HK-2 (cell line): ENCODE measurements around the gene SMYD5.

Source experiments
- DNase-seq: peaks from one replicate; pipeline ENCODE4 v3.0.0-alpha.2; 2018; ENCODE audit not compliant: unreplicated experiment

The SMYD5 gene

DNA sequence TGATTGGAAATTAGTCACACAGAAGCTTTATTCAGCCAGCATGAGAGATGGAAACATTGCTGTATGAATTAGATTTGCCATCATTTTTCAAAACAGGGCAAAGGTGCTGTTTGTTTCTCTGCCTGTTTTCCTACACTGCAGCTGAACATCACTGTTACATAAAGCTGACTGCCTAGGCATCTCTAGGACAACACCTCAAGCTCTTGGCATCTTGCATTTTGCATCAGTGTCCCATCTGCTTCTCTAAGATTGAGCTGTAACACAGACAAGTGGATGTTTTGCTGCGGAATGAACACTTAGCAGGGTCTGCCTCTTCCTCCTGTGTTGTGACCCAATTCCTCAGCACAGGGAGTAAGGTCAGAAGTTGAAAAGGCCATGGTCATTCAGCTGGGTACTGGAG, 24.9 kb downstream of the SMYD5 start:
- DNase-seq, result no peak

DNA sequence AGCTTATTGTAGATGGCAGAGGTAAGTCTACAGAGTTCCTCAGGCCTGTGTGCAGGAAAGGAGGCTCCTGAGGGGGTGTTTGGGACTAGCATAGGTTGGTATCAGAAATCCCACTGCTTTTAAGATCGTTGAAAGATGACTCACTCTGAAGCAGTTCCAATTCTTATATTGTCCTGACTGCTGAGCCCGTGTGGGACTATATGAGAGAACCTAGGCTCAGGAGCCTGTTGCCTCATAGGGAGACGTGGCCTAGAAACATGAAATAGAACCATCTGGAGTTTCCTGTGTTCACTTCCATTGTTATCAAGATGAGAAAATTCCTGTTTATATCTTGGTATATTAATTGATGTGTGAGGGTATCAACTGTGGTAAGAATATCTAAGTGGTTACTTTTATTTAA, 25.7 kb downstream of the SMYD5 start:
- no peak for DNase-seq

DNA sequence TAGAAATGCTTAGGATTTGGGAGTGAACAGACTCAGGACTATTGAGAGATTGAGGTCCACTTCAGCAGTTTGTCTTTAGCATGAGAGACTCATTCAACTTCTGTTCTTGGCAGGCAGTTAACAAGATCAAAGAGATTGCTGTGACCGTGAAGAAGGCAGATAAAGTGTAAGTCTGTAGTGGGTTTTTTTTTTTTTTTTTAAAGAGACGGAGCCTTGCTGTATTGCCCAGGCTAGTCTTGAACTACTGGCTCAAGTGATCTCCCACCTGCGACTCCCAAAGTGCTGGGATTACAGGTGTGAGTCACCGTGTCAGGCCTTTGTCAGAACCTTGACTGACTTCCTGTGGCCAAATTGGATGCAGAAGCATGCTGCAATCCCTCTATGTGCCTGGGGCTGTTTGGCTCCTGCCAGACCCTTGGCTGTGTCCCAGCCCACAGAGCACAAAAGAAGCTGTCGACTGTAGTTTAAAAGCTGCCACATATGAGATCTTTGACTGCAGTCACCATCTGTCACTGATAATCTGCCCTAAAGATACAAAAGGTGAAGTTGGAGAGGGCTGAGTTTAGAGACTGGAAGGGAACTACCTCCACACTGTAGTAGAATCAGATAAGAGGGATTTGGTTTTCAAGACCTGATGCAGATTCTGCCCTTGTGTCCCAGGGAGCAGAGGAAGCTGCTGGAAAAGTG, 30.0 kb downstream of the SMYD5 start:
- no peak for DNase-seq

DNA sequence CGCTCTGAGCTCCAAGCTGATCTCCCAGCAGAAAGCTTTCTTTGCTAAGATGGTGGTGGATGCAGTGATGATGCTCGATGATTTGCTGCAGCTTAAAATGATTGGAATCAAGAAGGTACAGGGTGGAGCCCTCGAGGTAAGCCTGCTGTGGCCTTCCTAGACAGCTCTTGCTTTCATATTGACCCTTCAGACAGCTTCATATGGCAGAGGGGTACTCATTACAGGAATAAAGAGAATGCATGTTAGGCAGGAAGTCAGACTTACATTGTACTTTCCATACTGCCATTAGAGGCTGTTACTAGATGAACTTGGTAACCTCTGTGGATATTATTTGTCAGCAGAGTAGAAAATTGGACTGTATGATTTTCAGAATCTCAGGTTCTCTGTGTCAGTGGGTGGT, 30.5 kb downstream of the SMYD5 start:
- DNase-seq, result no peak

DNA sequence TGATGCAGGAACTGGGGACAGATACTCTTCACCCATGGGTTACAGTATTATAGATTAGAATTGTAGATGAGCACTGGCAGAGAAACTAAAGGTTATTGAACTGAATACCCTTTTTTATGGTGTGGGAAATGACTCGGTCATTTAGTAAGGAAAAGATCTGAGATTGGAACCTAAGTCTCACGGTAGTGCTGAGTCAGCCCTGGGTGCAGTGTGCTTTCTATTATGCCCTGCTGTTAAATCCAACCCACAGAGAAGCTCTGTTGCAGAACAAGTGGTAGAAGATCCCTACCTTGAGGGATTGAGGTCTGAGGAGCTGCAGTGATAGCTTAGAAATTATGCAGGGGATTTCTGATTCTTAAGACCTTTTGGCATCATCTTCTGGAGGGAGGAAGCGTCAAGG, 32.8 kb downstream of the SMYD5 start:
- DNase-seq, result no peak

DNA sequence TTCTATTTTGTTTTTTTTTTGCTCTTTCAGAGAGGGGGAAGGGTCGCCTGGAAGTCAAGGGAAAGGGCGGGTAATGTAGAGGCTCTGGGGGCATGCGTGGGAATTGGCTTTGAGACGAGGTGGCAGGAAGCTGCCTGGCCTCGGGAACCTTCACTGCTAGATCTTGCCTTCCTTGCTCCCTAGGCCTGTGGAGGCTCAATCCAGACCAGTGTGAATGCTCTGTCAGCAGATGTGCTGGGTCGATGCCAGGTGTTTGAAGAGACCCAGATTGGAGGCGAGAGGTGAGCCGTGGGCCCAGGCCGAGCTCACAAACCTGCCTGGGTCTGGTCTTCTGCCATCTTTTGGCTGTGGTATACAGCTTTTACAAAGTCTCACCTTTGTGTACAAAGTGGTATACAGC, 35.6 kb downstream of the SMYD5 start:
- no peak for DNase-seq

DNA sequence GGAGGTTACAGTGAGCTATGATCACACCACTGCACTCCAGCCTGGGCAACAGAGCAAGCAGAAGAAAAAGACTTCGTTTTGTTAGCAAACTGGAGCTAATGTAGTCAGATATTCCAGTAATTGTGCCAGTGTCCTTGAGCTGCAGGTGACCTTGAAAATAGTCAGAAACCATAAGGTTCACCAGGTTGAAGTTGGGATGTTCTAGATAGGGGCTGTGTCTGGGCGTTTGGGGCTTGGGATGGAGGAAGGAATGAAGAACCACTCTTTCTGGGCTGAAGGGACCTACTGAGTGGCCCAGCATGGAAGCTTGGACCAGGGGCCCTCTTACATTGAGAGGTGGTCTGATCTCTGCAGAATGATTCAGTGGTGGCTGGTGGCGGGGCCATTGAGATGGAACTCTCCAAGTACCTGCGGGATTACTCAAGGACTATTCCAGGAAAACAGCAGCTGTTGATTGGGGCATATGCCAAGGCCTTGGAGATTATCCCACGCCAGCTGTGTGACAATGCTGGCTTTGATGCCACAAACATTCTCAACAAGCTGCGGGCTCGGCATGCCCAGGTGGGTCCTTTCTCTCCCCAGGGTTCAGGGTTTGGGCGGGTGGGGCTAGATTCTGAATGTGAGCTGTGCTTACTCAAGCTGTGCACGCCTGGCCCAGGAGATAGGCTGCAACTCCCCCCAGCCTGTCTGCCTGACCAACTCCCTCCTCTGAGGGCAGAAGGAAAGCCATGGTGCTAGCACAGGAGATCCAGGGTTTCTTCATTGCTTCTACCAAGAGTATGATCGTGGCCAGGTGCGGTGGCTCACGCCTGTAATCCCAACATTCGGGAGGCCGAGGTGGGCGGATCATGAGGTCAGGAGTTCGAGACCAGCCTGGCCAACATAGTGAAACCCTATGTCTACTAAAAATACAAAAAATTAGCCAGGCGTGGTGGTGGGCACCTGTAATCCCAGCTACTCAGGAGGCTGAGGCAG, 37.1 kb downstream of the SMYD5 start:
- no peak for DNase-seq

DNA sequence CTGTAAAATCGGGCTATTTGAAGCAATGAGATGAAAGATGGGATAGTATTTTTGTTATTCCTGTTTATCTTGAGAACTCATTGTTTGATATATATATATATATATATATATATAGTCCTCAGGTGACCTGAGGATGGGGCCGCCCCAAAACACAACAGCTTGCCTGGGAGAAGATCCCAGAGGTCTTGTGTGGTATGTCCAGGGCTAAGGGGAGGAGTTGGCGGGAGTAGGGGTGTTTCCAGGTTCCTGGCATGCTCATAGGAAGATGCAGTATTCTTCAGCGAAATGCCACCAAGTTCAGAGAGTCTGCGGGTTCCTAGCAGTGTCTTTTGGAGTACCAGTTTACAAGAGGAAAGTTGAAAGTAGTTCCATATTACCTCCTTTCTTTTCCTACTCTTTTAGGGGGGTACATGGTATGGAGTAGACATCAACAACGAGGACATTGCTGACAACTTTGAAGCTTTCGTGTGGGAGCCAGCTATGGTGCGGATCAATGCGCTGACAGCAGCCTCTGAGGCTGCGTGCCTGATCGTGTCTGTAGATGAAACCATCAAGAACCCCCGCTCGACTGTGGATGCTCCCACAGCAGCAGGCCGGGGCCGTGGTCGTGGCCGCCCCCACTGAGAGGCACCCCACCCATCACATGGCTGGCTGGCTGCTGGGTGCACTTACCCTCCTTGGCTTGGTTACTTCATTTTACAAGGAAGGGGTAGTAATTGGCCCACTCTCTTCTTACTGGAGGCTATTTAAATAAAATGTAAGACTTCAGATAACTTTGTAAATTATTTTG, 38.4 kb downstream of the SMYD5 start:
- no peak for DNase-seq

DNA sequence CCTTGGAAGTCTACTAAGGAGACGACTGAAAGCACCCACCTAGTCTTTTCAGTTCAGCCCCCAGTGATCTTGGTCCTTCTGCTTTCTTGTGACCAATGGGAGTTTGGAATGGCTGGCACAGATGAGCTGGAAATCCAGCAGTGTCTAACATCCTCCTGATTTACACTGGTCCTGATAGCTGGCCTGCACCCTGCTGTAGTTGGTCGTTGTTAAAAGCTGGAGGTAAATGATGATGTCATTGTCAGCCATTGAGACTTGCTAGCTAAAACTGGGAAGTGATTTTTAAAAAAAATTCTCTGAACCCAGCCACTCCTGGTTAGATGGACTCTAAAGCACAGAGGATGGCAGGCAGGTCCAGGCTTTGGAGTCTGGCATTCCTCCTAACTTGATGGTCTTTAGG, 39.4 kb downstream of the SMYD5 start:
- no peak for DNase-seq

DNA sequence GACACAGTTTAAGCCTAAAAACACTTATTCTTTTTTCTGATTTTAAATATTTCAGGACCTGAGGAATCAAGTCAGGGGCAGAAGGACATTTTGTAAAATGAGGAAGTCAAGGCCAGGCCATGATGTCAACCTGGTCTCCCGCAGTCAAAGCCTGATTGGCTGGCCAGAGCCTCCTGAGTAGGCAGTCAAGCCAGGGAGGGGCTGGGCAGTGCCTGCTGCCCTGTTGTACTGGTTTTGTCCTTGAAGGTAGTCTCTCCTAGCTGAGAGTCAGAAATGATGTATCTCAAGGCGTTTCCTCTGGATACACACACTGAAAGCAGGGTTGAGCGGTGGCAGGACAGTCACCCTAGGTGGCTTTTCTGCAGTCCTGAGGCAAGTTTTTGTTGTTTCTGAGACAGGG, 39.9 kb downstream of the SMYD5 start:
- DNase-seq, result no peak

DNA sequence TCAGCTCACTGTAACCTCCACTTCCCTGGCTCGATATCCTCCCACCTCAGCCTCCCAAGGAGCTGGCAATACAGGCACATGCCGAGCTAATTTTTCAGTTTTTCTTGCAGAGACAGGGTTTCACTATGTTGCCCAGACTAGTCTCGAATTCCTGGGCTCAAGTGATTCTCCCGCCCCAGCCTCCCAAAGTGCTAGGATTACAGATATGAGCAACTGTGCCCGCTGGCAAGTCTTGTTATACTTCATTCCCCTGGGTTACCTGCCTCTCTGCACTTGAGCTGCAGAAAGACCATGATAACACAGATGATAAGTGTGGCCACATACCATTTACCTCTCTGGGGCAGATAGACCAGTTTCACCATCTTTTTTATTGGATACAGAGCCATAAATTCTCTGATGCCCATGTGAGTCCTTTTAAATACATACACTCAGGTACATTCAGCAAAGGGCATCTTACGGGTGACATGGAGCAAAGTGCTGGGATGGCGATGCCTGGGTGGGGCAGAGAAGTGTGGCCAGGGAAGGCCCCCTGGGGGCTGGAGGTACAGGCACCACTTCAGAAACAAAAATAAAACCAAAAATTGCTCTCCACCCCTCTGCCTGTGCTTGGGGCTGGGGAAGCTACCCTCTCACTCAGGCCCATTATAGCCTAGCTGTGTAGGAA, 40.4 kb downstream of the SMYD5 start:
- no peak for DNase-seq

DNA sequence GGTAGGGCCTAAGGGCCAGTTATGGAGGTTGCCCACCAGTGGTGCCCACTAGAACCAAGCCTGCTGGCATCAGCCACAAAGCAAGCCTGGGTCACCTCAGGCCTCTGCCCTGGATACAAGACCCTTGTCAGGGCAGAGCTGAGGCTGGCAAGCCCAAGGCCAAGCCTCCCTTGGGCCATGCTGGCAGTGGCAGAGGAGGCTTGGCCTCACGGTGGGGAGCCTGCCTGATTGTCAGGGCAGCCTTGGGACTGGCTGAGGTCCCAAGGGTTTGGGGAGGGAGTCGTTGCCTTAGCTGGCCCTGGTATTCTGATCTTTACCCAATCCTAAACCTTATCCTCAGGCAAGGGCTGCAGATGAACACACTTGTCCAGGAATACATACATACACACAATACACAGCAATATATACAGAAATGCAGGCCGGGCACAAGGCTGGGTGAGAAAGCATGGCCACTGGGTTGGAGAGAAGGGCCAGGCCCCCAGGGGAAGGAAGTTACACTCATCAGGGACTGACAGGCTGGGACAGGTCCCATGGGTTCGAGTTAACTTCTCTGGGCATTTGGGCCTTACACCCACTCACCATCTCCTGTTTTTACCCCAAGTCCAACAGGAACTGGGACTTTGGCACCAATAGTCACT, 41.1 kb downstream of the SMYD5 start:
- DNase-seq, result no peak

DNA sequence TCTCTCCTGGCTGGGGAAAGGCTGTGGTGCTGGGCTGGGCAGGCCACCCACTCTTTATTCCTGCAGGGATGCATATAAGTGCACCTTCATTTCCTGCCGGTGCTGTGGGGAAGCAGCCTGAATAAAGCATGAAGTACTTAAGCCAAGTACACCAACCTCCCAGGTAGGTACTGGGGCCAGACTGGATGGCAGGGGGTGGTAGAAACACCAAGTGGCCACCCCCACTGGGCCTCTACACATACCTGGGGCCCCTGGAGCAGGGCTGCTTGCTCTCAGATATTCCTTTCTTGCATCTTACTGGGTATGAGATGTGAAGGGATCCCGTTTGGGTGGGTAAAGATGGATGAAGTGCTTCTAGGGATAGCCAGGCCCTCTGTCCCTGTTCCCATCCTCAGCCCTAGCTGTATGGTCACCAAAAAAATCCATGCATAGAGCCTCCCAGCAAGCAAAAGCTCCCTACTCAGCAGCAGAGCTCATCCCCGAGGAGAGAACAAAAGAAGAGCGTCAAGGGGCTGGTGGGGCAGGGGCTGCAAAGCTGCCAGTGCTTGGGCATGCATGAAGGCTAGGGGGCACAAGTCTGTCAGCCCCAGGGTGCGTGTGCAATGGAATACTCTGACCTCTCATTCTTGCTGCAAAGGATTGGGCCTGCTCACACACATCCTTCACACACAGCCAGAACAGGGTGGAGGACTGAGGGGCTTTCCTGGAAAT, 42.0 kb downstream of the SMYD5 start:
- DNase-seq, result no peak

DNA sequence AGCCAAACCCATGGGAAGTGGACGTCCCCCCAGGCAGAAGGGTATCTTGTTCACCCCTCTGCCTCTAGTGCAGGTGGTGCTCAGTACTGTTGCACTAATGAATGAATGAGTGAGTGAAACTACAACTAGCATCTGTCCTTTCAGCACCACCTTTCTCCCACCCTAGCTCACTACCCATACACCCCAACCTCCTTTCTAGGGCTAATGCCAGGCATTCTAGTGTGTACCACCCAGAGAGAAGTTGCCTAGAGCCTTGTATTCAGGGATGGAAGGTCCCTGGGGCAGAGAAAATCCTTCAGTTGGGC, 42.5 kb downstream of the SMYD5 start:
- no peak for DNase-seq

DNA sequence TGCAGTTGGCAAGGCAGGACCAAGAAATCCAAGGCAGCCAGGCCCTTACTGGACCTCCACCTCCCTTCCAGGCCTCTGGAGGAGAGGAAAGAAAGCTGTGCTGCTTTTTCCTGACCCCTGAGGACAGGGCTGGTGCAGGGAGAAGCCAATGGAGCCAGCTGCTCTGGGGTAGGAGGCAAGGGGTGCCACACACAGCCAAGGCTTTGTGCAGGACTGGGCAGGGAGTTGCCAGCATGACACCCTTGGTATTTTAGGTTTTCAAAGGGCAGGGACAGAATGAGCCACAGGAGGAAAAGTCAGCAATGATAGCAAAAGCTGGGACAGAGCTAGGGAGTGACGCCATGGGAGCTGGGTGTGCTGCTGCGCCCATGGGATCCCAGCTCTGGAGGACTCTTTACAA, 43.0 kb downstream of the SMYD5 start:
- no peak for DNase-seq

DNA sequence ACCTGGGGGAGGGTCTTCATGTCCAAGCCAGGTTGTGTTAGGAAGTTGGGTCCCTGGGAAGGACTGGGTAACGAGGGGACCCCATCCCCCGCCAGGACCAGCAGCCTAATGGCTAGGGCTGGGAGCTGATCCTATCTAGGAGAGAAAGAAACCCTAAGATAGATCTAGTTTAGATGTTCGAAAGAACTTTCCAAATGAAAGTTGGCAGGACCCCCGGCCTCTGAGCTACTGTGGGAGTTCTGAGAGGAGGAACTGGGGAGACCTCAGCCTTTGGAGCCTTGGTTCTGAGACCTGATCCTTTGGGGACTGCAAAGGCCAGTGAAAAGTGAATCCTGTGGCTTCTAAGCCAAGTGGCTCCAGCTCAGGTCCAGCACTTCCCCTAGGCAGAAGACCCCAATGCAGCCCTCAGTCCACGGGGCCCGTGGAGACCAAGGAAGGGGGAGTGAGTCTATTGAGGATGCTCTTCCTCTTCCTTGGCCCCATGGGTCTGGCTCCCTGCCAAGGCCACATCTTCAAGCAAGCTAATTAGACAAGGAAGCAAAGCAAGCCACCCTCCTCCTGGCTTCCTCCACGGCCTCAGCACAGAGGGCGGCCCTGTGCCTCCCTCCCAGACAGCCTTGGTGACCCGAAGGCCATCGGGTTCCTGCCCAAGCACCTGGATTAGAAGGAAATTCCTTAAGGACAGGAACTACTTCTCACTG, 43.5 kb downstream of the SMYD5 start:
- no peak for DNase-seq

DNA sequence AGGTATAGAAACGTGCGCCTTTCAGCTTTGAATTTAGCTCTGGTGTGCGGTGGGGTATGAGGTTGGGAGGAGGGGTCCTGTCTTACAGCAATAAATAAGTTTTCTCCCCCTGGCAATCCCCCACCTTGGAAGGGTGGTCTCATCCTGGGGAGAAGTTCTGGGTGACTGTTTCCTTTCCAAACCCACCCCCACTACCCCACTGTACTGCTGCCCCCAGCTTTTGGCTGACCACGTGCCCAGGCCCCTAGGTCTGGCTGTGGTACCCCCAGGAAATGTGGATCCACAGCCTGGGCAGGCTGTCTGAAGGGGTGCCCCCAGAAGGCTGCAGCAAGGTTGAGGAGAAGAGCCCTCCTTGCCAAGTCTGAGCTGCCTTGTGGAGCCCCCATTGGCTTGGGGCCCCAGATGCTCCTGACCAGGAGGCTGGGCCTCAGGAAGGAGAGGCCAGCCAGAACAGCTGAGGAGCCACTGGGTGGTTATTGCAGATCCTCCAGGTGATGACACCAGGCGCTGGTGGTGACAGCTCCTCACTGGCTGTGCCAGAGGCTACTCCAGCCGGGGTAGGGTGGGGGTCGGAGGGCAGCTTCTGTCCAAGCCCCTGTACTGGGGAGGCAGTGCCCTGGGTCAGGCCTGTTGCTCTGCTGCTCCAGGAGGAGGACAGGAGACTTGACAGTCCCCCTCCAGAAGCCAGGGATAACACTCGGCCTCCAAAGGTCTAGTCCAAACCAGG, 44.3 kb downstream of the SMYD5 start:
- DNase-seq, result no peak

DNA sequence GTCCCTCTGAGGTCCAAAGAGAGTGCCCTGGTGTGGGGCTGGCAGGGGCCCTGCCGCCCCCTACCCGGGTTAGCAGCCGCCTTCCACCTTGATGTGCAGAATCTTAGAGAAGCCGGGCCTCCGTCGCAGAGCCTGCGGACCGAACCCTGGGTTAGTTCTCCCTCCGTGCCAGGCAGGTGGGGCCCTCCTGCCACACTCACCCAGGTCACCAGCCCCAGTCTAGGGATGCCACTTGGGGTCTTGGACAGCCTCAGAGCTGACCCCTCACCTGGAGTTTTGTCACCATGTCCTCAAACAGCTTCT, 44.8 kb downstream of the SMYD5 start:
- no peak for DNase-seq

DNA sequence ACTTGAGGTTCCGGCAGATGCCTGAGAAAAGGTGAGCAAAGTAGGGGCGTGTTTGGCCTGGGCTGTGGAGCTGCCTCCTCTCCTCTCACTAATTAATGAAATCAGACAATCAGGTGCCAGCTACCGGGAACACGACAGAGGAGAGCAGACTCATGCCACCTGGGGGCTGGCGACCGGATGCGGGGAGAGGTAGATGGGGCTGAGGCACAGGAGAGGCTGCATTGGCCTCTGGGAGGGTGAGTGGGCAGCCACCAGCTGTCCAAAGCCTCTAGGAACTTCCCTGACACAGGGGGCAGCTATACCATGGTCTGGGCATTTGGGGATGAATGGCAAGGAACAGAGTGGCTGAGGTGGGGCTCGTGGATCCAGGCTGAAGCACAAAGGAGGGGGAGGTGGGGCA, 45.2 kb downstream of the SMYD5 start:
- no peak for DNase-seq
